GM18507 (cell line): ENCODE data around the gene SMAD4.
"Not testable (repeated sequence)": the region's sequence is repeated elsewhere in the genome, so short reads cannot be mapped to it uniquely, and the experiment has no call there.

Source experiments
- DNase-seq: peaks from one replicate; pipeline ENCODE4 v3.0.0; 2011; ENCODE audit warnings: low read depth; ENCODE audit not compliant: insufficient read length; ENCODE audit errors: extremely low spot score
- FAIRE-seq: peaks from 2 replicates; lab custom pipeline; 2011; peaks lifted over from hg19 to GRCh38; lab: Jason Lieb, UNC

Gene SMAD4

DNA sequence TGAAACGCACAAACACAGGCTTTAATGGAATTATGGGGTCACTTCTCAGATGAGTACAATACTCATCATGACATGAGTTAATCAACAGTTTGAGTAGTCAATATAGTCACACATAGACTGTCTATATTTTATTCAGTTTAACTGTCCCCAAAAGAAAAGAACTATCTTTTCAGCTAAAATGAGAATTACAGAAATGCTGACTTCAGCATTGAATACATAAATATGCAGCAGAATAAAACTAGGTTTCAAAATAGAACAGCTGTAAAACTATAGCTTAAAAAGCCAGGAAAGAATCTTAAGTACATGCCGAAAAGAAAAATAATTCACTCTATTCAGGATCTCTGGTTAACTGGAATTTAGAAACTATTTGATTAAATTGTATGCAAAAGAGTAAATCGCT, 30.0 kb downstream of the SMAD4 start:
- DNase-seq (no peak), FAIRE-seq (no peak)

DNA sequence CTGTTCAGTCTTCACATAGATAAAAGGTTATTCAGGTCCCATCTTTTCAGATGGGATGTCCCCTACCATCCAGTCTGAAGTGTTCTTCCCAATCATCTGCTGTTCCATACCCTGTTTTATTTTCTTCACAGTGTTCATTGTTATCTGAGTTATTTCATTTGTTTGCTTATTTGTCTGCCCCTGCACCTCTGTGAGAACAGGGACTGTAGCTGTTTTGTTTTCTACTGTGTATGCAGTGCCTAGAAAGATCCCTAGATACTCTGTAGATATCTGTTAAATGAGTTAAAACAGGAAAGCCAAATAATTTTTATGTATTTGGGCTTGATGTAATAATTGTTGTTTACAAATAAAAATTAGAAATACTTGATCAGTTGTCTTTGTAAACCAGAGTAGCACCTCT, 34.2 kb downstream of the SMAD4 start:
- DNase-seq: no peak
- FAIRE-seq: no peak

DNA sequence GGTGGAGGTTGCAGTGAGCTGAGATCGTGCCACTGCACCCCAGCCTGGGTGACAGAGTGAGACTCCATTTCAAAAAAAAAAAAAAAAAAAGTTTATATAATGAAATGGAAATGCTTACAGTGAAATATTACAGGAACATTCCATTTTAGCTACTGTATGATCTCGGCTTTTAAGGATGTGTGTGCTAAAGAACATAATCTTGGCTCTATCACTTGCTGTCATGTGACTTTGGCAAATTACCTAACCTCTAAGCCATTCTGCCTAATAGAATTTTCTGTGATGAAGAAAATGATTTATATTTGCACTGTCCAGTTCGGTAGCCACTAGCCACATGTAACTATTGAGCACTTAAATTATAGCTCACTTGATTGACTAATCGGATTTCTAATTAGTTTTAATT, 36.3 kb downstream of the SMAD4 start:
- DNase-seq: no peak
- FAIRE-seq: no peak

DNA sequence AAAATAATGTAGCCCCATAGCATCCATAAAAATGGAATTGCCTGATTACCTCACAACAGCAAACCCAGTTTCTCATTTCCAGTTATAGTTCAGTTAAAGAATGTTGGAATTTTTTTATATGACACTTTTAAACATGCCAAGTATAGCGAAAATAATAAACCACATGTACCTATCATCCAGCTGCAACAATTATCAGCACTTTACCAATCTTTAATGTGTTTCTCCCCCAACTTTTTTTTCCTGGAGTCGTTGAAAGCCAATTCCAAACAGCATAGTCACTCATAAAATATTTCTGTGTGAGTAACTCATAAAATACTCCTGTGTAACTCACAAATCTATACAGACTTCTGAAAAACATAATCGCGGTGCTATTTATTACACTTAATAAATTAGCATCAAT, 38.1 kb downstream of the SMAD4 start:
- no peak for DNase-seq
- FAIRE-seq: no peak

DNA sequence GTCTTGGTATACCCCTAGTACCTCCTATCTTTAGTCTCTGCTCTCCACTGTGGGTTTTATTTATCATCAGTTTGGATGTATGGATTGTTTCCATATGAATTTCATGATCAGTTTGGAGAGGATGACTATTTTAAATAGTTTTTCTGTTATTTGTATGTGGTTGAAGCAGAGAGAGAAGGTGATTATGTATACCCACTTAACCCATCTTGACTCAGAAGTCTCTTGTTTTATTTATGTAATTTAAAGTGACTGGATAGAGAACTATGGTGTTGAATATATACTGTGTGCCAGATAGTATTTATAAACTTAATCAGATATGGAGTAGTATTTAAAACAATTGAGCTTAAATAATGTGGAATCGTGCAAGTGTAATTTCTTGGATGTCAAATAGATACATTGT, 39.9 kb downstream of the SMAD4 start:
- no peak for DNase-seq
- no peak for FAIRE-seq

DNA sequence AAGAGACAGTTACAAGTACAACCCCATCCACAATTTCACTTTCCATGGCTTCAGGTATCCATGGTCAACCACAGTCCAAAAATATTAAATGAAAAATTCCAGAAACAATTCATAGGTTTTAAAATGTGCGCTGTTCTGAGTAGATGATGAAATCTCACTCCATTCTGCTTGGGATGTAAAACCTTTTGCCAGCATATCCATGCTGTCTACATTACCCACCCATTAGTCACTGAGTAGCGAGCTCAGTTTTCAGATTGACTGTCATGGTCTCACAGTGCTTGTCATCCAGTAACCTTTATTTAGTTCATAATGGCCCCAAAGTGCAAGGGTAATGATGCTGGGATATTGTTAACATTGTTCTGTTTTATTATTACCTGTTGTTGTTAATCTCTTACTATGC, 40.5 kb downstream of the SMAD4 start:
- FAIRE-seq (no peak), DNase-seq (no peak)

DNA sequence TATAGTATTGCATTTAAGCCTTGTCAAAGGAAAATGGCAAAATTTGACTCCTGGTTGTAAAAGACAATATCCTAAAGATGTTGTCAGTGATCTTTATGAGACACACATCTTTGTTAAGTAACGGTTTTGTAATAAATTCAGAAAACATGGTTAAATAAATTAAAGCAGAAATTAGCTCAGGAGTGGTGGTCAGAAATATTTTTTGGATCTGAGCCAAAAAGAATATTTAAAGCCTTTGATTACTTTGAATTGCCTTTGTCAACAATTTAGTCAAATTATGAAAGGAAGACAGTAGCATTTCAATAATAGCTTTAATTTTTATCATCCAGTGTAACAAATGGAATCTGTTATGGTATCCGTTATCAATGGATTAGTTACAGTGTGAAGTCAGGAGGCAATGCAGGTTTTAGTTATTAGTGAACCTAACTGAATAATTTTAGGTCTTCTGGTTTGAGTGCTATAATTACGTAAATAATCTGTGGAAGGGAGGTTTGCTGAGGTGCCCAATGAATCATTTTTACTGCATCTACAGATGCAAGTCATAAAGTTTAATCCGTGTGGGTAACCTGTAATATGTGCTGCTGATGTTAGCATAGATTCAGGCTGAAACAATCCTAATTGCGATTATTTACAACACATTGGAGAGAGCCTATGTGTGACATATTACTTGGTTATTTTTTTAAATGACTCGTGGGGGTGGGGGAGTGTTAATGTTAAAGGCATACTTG, 42.7 kb downstream of the SMAD4 start:
- FAIRE-seq: peak; percentile 12
- no peak for DNase-seq

DNA sequence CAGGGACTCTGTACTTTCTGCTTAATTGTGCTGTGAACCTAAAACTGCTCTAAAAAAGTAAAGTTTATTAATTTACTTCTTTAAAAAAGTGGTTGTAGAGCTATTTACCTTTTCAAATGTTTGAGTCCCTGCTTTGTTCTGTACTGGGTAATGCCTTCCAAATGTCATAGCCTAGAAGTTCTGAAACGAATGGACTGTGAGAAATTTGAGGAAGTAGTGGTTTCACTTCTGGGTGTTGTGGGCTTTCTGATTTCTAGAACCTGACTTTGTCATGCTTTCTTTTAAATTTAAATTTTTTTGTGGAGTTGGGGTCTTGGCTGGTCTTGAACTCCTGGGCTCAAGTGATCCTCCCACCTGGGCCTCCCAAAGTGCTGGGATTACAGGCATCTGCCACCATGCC, 44.6 kb downstream of the SMAD4 start:
- no peak for DNase-seq
- FAIRE-seq: peak; percentile 72

DNA sequence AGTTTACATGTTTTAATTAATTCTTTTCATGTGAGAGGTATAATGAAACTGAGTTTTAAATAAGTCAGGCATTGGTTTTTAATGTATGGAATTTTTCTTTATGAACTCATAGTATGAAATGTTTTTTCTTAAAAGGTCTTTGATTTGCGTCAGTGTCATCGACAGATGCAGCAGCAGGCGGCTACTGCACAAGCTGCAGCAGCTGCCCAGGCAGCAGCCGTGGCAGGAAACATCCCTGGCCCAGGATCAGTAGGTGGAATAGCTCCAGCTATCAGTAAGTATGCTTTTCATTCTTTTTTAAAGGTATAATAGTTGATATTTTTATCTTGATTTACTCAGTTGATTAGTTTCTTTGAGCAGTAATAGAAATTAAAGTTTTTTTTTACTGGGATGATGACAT, 46.5 kb downstream of the SMAD4 start:
- FAIRE-seq (no peak), DNase-seq (no peak)

DNA sequence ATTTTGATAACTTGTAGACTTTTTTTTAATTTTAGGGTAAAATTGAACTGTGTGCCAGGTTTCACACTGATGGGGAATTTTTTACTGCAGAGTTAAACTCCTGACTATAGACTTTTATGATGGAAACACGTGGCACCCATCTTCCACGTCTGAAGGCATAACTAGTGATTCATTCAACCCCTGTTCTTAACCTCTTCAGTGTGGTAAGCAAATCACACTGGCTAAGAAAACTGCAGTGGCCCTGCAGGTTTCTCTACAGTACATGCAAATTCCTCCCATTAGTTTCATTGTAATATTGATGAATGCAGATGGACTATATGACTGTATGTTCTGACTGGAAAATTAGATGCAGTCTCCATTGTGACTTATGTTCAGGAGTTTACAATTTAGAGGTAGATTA, 47.2 kb downstream of the SMAD4 start:
- no peak for FAIRE-seq
- no peak for DNase-seq

DNA sequence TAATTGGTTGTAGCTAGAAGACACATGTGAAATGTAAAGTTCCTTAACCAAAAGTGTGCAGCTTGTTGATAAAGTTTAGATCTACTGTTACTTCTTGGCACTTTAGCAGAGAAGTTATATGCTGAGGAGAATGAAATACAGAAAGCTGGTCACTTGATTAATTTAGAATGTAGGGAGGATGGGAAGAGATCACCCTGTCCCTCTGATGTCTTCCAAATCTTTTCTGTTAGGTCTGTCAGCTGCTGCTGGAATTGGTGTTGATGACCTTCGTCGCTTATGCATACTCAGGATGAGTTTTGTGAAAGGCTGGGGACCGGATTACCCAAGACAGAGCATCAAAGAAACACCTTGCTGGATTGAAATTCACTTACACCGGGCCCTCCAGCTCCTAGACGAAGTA, 48.0 kb downstream of the SMAD4 start:
- DNase-seq: no peak
- no peak for FAIRE-seq

DNA sequence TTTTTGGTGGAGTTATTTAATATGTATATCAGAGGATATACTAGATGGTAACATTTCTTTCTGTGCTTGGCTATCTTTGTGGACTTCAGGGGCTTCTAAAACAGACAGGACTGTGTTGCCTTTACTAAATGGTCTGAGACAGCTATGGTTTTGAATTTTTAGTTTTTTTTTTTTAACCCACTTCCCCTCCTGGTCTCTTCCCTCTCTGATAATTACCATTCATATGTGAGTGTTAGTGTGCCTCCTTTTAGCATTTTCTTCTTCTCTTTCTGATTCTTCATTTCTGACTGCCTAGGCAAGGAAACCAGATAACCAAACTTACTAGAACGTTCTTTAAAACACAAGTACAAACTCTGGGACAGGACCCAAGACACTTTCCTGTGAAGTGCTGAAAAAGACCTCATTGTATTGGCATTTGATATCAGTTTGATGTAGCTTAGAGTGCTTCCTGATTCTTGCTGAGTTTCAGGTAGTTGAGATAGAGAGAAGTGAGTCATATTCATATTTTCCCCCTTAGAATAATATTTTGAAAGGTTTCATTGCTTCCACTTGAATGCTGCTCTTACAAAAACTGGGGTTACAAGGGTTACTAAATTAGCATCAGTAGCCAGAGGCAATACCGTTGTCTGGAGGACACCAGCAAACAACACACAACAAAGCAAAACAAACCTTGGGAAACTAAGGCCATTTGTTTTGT, 52.7 kb downstream of the SMAD4 start:
- no peak for DNase-seq
- FAIRE-seq: no peak

DNA sequence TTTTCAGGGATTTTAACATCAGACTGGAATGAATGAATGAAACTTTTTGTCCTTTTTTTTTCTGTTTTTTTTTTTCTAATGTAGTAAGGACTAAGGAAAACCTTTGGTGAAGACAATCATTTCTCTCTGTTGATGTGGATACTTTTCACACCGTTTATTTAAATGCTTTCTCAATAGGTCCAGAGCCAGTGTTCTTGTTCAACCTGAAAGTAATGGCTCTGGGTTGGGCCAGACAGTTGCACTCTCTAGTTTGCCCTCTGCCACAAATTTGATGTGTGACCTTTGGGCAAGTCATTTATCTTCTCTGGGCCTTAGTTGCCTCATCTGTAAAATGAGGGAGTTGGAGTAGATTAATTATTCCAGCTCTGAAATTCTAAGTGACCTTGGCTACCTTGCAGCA, 53.4 kb downstream of the SMAD4 start:
- no peak for FAIRE-seq
- DNase-seq: no peak

DNA sequence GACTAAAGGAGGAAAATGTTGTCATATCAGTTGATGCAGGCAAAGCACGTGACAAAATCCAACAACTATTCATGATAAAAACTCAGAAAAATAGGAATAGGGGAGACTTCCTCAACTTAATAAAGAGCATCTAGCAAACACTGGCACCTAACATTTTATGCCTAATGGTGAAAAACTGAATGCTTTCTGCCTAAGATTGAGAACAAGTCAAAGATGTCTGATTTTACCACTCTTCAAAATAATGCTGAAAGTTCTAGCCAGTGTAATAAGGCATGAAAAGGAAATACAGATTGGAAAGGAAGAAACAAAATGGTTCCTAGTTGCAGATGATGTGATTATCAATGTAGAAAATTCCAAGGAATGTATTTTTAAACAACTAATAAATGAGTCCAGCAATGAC, 58.4 kb downstream of the SMAD4 start:
- DNase-seq: no peak

DNA sequence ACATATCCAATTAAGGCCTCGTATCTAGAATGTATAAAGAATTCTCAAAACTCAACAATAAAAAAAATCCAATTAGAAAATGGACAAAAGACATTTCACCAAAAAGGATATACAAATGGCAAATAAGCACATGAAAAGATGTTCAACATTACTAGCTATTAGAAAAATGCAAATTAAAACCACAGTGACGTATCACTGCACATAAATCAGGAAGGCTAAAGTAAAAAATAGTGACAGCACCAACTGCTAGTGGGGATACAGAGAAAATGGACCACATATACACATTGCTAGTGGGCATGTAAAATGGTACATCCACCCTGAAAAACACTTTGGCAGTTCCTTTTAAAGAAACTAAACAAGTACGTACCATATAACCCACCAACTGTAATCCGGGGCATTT, 59.7 kb downstream of the SMAD4 start:
- no peak for DNase-seq
- no peak for FAIRE-seq

More for the DNA sequence above, 58.4 kb downstream of the SMAD4 start:
- no peak for FAIRE-seq

DNA sequence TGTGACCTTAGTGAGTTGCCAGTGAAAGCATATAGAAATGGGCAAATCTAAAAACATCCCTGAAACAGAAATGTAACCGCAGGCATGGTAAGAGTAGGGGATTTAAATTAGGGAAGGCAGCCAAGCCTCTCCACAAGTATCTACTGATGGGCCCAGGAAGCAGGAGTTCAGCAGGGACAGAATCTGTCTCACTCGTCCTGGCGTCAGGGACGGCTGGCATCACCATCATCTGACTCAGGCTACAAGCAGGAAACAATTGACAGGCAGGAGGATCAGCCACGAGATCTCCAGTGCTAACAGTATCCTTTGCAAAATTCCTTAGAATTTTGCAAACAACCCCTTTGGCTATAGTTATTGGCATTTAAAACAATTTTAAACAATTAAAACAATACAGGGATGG, 61.3 kb downstream of the SMAD4 start:
- DNase-seq (no peak), FAIRE-seq (no peak)

DNA sequence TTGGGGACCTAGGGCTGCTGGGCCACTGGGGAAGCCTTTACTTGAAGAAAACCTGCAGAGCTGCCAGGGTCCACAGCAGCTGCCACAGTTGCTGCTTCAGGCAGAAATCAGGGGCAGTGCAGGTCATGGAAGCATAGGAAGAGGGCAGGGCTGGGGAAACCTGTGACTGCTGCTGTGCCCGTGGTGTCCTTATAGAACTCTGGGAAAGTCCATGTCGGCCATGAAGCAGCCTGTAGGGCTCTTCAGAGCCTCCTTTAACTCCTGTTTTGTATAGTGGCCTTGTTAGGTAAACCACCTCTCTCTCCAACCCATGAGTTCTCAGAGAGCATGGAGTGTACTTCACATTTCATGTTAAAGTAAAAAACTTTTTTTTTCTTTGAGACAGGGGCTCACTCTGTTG, 62.1 kb downstream of the SMAD4 start:
- DNase-seq (no peak), FAIRE-seq (no peak)

DNA sequence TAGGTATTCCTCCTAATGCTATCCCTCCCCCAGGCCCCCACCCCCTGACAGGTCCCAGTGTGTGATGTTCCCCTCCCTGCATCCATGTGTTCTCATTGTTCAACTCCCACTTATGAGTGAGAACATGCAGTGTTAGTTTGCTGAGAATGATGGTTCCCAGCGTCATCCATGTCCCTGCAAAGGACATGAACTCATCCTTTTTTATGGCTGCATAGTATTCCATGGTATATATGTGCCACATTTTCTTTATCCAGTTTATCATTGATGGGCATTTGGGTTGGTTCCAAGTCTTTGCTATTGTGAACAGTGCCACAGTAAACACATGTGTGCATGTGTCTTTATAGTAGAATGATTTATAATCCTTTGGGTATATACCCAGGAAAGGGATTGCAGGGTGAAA, 63.0 kb downstream of the SMAD4 start:
- DNase-seq, FAIRE-seq: not testable (repeated sequence)

DNA sequence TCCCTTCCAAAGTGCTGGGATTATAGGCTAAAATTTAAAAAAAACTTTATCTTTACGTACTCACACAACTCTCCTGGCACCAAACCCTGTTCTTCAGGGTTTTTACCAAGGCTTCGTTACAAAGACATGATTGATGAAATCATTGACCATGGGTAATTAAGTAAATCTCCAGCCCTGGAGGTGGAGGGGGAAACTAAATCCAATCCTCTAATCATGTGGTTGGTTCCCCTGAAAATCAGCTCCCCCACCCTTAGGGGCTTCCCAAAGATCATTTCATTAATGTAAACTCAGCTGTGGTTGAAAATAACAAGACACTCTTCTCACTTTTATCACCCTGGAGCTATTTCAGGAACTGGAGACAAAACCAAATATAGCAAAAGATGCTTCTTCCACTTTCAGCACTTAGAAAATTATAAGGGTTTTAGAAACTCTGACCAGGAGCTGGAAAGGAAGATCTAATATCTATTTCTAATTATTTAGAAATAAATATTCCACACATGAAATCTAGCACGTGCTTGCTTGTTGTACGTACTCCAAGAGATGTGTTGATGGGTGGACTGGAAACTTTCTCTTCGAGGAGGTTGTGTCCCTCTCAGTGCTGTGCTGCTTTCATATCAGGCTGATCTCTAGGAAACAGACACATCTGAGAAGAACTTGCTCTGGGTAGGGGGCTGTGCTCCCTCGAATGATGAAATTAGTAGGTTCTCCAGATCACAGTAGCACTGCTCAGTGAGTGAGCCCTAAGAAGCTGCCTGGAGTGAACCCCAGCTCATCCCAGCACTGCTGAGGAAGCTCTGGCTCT, 67.2 kb downstream of the SMAD4 start:
- DNase-seq (no peak), FAIRE-seq (no peak)

DNA sequence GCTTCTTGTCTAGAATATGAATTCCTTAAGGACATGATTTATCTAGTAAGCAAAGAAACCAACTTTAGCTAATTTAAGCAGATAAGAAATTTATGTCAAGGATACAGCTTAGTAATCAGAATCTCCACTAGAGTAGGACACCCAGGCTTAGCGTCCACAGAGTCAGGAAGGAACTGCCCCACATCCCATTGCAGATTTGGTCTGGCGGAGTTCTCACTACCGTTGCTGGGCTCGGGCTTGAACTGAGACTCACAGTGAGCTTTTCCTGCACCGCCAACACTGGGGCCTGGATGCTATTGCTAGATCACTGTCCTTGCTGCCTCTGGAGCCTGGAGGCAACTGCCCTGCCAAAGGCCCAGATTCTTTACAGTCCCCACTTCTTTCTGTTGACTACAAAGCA, 68.1 kb downstream of the SMAD4 start:
- no peak for DNase-seq
- no peak for FAIRE-seq

DNA sequence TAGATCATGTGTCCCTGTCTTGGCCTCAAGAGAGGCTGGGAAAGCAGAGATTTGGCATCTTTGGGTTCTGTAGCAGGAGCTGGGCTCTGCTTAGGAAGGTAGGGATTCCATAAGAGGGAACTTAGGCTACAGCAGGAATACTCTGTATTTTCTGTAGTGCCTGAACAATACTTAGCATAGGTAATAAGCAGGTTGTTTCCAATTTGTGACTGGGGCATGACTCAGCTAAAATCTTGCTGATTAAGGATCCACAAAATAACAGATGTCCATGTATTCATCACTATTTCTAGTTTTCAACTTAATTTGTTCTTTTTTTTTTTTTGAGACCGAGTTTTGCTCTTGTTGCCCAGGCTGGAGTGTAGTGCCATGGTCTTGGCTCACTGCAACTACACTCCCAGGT, 68.5 kb downstream of the SMAD4 start:
- DNase-seq (no peak), FAIRE-seq (no peak)
